Stromal cell of bone marrow (primary cell): ENCODE data around the gene SCART1.
"Not testable (repeated sequence)": the region's sequence is repeated elsewhere in the genome, so short reads cannot be mapped to it uniquely, and the experiment has no call there.

Experiments used
- DNase-seq: peaks from one replicate; pipeline ENCODE4 v3.0.0-alpha.2; 2012; ENCODE audit warnings: low read depth

SCART1 gene

DNA sequence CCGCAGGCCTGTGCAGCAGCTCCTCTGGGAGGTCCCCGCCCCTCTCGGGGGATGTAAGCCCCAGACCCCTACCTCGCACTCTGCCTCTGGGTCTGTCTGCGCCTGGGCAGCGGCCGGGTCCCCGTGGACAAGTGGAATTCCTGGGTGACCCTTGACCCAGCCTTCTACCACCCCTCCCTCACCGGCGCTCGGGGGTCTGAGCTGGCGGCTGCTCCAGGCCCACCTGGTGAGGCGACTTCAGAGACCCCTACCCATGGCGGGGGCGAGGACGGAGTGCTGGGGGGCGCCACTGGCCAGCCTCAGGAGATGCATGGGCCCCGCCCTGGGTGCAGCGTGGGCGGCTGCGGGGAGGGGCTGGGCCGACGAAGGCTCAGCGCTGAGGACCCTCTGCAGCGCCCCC, 21.0 kb upstream of the SCART1 start:
- not testable (repeated sequence) for DNase-seq

DNA sequence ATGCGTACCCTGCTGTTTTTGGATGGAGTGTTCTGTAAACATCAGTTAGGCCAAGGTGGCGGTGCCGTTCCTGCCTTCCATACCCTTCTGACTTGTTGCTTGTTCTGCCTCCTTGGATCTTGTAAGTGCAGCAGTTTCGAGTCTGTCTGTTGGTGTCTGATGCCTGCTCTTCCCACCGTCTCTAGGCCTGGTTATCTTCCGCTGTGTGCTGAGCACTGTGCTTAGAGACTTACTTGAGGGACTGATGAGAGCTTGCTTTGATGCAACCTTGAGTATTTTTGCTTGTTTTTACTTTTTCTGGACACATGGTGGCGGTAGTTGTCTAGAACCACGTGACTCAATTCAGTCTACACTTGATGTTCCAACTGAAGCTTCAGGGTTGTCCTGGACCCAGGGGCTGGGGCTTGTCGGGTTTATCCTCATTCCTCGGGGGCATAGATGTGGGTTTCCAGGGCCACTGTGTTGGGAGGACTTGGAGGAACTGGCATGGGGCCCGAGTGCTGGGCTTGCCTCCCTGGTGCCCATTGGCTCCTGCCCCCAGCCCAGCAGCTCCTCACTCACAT, 15.0 kb upstream of the SCART1 start:
- no peak for DNase-seq

DNA sequence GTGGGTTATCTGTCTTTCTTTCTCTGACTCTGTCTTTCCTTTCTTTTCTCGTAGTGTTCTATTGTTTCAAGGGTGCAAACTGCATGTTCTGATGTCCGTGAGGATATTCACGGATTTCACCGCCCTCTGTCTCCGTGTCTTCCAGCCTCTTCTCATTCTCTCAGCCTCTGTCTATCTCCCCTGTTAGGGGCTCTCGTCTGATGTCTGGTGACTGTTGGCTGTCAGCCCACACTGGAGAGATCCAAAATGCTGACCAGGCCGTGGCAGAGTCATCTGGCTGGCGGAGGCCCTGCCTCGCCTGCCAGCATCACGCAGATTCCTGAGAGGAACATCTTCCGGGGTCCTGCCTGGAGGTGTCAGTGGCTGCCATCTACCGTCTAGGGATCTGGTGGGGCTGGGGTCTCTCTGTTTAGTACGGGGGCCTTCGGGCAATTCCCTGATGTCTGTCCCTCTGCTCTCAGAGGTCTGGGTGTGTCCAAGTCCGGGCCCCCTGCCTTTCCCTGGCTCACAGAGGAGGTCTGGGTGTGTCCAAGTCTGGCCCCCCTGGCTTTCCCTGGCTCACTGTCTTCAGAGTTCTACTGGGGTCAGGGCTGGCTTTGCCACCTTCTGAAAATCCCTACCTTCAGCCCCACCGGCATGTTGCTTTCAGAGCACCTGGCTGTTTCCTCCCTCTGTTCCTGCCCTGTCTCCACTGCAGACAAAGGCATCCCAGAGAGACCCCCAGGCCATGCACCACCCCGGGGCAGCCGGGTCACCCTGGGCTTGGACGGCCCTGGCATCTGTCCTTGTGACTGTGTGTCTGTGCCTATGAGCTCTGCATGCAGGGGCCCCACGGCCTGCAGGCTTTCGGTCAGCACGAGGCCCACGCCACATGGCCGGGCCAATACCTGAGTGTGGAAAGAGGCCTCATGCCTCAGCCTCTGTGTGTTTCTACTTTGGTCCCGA, 14.0 kb upstream of the SCART1 start:
- DNase-seq = no peak

DNA sequence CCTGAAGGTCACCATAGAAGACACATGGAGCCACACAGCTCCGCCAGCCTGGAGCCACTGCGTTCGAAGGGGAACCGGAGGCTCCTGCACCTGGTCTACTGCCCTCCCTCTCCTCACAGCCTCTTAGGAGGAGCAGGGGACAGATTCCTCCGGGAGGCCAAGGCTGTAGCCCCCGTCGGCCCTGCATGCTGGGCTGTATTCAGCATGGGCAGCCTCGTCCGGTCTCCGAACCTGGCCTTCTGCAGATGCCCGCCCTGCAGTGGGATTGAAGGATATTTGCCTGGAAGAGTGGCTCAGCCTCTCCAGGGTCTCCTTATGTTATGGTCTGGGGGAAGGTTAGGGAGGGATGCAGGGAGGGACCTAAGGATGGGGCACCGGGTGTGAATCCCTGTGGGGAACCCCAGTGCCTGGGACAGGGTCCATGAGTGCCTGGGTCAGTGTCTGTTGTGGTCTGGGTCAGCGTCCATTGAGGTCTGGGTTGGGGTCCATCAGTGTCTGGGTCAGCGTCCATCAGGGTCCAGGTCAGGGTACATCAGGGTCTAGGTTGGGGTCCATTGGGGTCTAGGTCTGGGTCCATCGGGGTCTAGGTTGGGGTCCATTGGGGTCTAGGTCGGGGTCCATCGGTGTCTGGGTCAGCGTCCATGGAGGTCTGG, 13.0 kb upstream of the SCART1 start:
- DNase-seq = no peak

DNA sequence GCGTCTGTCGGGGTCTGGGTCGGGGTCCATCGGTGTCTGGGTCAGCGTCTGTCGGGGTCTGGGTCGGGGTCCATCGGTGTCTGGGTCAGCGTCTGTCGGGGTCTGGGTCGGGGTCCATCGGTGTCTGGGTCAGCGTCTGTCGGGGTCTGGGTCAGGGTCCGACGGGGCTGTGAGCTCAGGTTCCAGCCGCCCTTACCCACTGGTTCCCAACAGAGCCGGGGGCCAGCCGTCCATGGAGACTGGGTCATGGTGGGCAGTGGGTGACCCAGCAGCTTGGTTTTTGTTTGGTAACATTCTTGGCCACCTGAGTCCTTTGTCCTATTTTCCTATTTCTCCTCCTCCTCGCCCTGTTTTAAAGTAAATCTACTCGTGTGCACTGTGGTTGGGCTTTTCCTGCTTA, 12.4 kb upstream of the SCART1 start:
- not testable (repeated sequence) for DNase-seq

DNA sequence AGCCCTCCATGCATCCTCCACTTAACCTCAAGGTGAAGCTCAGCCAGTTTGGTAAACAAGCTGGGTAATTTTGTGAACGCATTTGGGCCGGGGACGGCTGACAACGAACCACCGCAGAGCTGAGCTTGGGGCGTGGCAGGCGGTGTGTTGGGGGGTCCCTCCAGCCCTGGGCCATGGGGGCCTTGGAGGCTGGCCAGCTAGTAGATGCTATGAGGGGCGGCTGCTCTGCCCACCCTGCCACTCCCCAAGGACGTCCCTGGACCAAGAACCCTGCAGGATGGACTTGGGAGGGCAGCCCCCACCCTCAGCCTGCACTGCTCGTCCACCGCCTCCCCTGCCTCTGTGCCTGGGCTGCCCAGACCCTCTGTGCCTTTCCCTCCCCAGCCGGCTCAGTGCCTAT, 12.0 kb upstream of the SCART1 start:
- no peak for DNase-seq

DNA sequence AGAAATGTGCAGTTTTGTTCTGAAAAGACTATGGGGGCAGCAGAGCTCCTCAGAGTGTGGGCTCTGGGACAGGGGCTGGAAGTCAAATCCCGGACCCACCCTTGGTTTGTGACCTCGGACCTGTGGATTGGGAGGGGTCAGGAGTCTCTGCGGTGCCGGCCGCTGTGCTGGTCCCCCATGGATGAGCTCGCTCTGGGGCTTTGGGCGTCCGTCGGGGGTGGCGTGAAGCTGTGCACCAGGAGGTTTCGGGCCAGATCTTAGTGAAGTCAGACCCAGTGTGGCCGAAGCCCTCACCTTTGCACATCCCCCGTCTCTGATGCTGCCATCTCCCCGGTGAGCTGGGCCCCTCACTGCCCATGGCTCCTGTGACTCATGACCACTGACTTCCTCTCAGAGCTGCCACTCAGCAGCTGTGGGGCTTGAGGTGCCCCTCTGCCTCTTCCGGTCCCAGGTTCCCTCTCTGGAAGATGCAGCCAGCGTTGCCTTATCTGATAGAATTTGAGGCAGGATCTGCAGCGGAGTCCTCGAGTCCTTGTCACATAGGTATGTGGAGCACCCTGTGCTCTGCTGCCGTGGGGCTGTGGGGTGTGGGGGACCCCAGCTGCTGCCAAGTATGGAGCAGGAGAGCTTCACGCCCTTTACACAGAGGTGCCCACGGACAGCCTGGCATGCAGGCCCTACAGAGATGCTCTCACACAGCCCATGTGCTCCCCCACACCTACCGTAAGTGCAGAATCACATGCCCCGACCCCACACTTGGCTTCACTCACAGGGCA, 11.4 kb upstream of the SCART1 start:
- no peak for DNase-seq

DNA sequence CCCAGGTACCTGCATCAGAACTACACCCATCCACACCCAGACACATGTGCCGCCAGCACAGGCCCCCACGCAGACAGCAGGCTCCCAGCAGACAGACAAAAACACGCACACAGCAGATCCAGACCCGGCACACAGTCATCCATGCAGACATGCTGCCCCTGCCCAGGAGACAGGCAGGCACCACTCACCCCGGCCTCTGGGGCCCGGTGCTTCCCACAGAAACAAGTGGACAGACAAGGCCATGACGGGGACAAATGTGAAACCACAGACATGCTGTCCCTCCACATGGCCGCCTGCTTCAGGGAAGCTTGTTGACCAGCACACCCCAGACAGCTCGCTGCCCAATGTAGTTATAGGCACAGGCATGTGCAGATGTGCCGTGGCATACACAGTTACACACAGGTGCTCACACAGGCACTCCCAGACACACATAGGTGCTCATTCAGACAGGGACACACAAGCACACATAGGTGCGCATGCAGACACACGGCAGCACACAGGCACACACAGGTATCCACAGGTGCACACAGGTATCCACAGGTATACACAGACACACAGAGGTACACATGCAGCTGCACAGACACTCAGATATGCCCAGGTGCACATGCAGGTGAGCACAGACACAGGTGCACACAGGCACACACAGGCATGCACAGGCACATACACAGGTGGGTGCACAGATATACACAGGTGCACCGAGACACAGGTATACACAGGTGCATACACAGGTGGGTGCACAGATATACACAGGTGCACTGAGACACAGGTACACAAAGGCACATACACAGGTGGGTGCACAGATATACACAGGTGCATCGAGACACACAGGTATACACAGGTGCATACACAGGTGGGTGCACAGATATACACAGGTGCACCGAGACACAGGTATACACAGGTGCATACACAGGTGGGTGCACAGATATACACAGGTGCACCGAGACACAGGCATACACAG, 10.5 kb upstream of the SCART1 start:
- no peak for DNase-seq

DNA sequence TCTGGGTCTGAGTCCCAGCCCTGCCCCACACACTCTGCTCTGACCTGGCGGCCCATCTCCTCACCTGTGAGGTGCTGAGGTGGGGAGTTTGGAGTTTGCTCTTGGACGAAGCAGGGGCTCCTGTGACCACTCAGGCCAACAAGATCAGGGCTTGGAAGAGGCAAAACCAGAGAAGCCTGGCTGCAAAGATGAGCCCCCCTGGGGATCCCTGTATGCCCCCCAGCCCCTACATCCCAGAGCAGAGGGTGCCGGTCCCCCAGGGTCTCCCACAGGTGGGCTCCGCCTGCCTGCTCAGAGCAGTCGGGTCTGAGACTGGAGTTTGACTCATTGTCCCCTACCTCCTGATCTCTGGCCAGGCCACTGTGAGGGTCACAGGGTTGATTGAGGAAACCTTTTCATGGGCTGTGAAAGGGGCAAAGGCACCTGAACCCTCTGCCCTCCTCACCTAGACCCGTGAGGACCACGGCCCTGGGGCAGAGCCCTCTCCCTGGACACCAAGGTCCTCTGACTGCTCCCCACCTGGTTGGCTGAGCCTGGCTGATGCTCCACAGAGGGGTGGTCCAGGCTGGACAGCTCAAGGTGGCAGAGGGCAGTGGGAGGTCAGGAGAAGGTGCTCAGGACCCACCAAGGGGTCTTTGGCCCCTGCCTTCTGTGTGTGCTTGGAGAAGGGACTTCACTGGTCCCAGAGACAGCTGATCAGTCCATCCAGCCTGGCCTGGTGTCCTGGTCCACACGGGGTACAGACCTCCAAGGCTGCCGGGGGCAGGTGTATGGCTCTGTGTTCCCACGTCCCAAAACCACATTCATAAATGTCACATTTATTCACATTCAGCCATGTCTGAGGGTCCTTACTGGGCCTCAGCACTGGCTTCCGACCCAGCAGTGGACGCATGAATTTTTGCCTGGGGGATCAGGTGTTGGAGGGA, 9.1 kb upstream of the SCART1 start:
- DNase-seq = no peak

DNA sequence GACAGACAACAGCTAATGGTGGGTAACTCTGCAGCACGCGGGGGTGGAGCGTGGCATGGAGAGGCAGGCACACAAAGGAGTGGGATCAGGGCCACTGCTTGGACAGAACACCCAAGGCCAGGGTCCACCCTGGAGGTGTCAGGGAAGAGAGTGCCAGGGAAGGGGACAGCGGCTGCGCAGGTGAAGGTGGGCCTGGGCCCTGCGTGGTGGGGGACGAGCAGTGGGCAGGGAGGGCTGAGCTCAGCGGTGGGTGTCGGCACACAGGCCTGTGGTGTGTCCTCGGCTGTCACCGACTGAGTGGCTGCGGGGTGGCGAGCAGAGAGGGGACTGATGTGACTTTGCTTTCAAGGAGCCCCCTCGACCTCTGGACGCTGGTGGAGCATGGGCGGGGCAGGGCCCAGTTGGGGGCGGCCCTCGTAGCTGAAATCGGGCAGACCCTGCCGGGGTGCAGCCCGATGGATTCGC, 8.4 kb upstream of the SCART1 start:
- no peak for DNase-seq

DNA sequence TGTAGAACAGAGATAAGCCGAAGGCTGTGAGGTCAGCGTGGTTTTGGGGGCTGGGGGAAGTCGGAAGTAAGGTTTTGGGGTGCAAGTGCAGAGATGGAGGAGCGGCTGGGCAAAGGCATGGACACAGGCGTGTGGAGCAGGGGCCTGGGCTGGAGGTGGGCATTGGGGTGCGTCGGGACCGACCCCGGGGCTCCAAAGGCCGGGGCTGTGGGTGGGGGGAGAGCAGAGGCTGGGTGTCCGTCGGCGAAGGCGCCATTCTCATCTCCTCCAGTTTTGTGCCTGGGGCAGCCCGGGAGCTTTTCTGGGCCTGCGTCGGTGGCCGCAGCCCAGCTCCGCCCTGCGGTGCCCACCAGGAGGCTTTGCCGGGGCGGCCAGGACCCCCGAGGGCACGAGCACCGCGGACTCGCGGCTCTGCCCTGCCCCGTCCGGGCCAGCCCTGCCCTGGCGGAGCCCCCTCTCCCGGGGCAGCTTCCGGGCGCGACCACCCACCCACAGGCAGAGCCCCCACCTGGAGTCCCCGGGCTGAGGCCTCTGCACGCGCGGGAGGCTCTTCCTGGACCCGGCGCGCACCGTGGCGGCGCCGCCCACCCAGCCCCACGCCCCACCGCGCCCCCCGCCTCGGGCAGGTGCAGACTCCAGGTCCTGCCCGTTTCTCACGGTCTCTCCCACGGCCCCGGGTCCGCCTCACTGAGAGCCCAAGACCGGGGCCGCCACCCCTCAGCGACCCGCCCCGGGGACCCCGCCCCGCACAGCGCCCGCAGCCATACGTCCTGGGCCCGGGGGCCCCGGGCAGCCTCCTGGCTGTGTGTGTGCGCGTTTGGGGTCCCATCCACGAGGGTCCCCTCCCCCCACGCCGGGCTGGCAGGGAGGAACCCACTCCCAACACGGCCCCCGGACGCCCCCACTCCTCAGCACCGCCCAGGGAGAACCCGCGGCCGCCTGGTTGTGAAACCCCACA, 7.7 kb upstream of the SCART1 start:
- DNase-seq = no peak

DNA sequence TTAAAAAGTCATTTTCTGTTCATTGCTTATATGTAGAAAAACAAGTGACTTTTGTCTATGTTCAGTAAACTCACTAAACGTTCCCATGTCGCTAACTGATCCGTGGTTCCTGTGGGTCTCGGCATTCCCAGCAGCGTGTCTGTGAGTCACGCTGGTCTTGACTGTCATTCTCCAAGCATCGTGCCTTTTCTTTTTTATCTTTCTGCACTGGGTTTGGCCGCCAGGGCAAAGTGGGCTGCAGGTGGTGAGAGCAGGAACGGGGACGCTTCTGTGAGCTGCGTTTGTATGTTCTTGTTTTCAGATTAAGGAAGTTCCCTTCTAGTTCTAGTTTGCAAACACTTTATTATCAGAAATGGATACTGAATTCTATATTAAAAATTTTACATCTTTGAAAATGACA, 6.8 kb upstream of the SCART1 start:
- DNase-seq = no peak

DNA sequence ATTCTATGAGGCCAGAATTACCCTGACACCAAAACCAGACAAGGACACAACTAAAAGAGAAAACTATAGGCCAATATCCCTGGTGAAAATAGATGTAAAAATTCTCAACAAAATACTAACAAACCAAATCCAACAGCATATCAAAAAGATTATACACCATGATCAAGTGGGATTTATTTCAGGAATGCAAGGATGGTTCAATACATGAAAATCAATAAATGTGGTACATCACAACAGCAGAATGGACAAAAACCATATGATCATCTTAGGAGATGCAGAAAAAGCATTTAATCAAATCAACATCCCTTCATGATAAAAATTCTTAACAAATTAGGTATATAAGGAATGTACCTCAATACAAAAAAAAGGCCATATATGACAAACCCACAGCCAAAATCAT, 5.6 kb upstream of the SCART1 start:
- DNase-seq = no peak

DNA sequence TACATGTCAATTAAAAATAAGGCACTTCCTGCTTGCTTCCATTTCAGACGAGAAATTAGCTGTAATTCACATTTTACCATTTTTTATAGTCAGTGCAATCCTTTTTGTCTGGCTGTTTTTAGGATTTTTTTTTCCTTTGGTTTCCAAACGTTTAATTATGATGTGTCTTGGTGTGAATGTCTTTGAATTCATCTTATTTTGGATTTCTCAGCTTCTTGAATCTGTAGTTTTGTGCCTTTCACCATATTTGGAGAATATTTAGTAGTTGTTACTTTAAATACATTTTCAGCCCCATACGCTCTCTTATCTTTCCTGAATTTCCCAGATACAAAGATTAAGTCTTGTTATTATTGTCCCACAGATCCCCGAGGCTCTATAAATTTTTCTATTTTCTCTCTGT, 2.4 kb upstream of the SCART1 start:
- DNase-seq = no peak

DNA sequence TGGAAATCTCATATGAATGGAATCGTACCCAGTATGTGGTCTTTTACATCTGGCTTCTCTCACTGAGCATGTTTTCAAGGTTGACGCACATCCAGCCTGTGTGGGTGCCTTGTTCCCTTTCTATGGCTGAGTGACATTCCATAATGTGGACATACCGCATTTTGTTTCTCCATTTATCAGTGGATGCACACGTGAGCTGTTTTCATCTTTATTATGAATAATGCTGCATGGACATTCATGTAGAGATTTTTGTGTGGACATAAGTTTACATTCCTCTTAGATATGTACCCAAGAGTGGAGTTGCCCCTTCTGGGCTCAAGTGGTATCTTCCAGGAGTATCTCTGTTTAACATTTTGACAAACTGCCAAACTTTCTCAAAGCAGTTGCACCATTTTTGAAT, 1.3 kb upstream of the SCART1 start:
- no peak for DNase-seq

DNA sequence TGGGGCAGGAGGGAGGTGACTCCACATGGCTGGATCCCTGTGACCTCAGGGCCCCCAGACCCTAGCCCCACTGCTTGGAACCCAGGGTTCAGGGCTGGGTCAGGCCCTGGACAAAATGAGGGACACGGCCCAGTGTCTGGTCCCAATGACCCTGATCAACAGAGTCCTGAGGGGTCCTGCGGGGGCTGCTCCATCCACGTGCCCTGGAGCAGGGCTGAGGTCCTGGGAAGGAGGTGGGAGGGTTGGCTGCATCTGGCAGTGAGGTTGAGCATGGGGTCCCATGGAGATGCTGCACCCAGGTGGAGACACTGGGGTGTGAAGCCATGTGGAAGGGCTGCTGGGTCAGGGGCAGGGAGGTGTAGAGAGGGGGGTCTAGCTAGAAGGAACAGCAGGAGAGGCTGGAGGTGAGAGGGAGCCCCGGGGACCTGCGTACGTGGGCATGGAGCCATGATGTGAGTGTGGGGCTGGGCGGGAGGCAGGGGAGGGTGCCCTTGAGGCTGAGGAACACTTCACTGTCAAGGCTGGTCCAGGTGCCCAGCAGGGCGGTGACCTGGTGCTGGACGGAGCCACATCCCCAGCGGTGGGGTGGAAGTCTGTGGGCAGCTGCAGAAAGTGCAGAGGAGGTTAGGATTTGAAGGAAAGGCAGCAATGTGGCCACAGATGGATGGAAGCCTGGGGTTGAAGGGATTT, 604 bp downstream of the SCART1 start:
- no peak for DNase-seq

DNA sequence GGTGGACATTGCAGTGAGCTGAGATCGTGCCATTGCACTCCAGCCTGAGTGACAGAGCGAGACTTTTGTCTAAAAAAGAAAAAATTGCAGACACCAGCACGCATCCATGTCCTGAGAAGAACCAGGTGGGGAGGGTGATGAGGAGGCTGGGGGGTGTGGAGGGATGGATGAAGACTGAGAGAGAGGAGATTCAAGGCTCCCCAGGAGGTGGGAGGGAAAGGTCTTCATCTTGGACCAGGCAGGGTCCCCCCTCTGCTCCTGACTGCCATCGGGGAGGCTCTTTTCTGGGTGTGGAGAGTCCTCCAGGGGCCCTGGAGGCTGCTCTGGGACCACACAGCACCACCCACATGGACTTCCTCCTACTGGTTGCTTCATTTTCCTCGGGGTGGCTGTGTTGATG, 1.5 kb downstream of the SCART1 start:
- no peak for DNase-seq

DNA sequence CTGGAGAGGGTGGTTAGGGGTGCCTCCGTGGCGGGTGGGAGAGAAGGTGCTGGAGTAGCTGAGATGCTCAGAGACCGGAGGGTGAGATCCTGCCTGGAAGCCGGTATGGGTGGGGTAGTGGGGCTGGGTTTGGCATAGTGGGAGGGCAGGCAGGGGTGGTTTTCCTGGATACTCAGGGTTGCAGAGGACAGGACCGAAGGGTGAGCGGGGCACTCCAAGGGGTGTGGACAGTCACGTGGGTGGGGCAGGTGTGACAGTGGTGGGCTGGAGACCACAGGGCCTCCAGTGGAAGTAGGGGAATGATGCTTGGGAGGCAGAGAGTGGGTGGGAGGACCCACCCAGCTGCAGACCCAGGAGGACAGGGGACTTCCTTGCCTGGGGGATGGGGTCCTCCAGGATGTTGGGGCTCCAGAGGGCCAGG, 1.9 kb downstream of the SCART1 start:
- no peak for DNase-seq
